ENCODE data around the gene TNF. TPM values are rescaled to one million over a fixed set of nuclear protein-coding genes. Genes with fewer than 3 reads are reported as not detected.

Gene TNF
- total and polyA plus RNA-seq, 2 of the 13 experiments (the other 11 are each of a cell fraction or from before 2014, with no cell fraction given), result not detected

GRCh38 chr6:31620586-31621319 lies 45.4 kb downstream of the TNF start, which contains the start of gene PRRC2A (continued):
- no peak; the same call in 1 of the 2 replicates for TF ChIP-seq ISL2 (CRISPR knock-in tag; IDR thresholded peaks at IDR 0.05)
- TF ChIP-seq HDAC2 (CRISPR knock-in tag; IDR thresholded peaks at IDR 0.05), result peak; percentile 30; the same call in 1 of the 2 replicates
- no peak for TF ChIP-seq ZNF597 (CRISPR knock-in tag; IDR thresholded peaks at IDR 0.05)
- no peak; the same call in 1 of the 2 replicates for TF ChIP-seq MEIS2 (CRISPR knock-in tag; IDR thresholded peaks at IDR 0.05)
- TF ChIP-seq ZNF543 (CRISPR knock-in tag; IDR thresholded peaks at IDR 0.05), result peak; percentile 46; the same call in 1 of the 2 replicates
- no peak for TF ChIP-seq ZNF275 (CRISPR knock-in tag; IDR thresholded peaks at IDR 0.05; ENCODE audit: borderline replicate concordance)
- TF ChIP-seq ZBTB40 (IDR thresholded peaks at IDR 0.05), result no peak
- TF ChIP-seq ZBTB40 (CRISPR knock-in tag; IDR thresholded peaks at IDR 0.05), result no peak; the same call in none of the 2 replicates
- no peak for TF ChIP-seq ZBTB46 (CRISPR knock-in tag; IDR thresholded peaks at IDR 0.05; ENCODE audit: borderline replicate concordance)
- TF ChIP-seq MIER3 (CRISPR knock-in tag; IDR thresholded peaks at IDR 0.05; ENCODE audit: borderline replicate concordance), result no peak
- peak; percentile 24 for TF ChIP-seq TBL1XR1 (IDR thresholded peaks at IDR 0.05; ENCODE audit: borderline replicate concordance, low read length, partially characterized antibody)
- peak; percentile 59; the same call in 1 of the 2 replicates for TF ChIP-seq ZNF431 (CRISPR knock-in tag; IDR thresholded peaks at IDR 0.05; ENCODE audit: borderline replicate concordance, low read depth)
- 0 out of 2 replicates have a peak, but pooled peaks have one; percentile 64 for TF ChIP-seq ZBTB38 (CRISPR knock-in tag; IDR thresholded peaks at IDR 0.05)
